HG02588 (cell line): ENCODE data around the gene FUT7.

Experiments
- ATAC-seq: cut with Tn5 transposase; IDR thresholded peaks from one replicate; pipeline ENCODE4 v1.9.1; 2021; ENCODE audit warnings: mild to moderate bottlenecking, moderate library complexity; ENCODE audit not compliant: unreplicated experiment

FUT7 gene

GRCh38 chr9:136985027-136985602 lies 46.8 kb downstream of the FUT7 start:
- no peak for ATAC-seq

DNA sequence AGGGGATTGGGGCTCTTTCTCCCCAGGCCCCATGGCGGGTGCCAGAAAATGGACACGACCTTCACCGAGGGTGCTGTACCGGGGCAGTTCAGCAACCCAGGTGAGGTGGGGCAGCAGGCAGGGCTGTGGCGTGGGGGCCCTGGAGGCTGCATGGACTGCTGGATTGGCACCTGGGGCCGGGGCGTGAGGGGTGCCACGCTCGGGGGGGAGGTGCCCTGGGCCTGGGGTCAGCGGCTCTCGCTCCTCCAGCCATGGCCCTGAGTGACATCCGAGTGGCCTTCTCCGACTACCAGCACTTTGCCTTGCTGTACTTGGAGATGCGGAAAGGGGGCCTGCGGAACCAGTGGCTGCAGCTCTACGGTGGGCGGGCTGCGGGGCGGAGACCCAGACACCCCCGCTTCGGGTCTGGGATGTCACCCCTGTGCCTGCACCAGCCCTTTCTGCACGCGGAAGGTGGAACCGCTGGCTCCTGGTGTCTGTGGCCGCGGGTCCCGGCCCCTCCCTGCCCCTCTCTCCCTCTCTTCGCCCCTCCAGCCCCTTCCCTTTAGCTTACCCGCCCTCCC lies 47.3 kb downstream of the FUT7 start:
- no peak for ATAC-seq

GRCh38 chr9:136983656-136984314 lies 48.1 kb downstream of the FUT7 start:
- ATAC-seq = no peak

DNA sequence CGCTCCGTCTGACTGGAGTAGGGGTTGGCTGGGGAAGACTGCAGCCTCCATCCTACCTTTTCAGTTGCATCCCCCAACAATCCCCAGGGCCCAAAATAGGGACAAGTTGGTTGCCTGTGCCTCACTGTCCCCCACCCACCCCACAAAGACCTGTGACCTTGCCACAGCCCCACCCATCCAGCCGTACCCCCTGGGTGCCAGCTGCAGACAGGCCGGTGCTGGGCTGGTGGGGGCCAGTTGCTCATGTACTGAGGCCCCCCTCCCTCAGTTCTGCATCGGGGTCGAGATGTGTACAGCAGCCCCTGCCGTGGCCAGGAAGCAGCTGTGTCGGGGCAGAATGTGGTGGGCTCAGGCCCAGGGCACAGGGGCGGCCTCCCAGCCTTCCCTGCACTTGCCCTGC lies 48.7 kb downstream of the FUT7 start:
- no peak for ATAC-seq

DNA sequence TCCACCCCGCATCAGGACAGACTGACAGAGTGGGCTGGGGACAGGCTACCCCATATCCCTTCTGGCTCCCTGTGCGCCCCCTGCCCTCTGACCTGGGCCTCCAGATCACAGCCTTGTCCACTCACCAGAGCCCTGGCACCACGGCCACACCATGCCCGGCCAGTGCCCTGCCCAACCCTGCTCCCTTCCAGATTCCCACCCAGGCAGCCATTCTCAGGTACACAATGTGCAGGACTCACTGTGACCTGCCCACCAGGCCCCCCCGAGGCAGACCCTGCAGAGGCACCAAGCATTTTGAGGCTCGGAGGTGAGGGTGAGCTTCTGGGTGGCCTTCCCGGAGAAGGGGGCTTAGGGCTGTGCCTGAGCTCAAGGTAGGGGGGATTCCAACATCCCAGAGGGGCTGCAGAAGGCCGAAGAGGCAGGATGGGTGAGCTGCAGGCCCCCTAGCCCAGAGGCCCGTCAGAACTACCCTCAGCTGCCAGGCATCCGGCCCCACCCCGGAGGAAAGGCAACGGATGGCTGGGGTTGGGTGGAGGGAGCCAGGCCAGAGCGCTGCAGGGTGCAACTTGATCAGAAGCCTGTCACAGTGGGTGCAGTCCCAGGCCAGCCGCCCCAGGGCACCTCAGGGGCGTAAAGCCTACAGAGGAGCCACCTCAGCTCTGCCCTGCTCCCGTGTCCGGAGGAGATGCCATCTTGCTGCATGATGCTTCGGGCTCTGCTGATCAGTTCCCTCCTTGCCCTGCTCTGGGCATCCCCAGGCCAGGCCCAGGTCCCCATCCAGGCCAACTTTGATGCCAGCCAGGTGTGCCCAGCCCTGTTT lies 49.4 kb downstream of the FUT7 start, which contains the start of gene LCNL1:
Gene LCNL1, plus strand, starts transcription at position 762 of the 820 bp plus-strand sequence. CDS start 594 bp downstream, outside the sequence.
- ATAC-seq = no peak

DNA sequence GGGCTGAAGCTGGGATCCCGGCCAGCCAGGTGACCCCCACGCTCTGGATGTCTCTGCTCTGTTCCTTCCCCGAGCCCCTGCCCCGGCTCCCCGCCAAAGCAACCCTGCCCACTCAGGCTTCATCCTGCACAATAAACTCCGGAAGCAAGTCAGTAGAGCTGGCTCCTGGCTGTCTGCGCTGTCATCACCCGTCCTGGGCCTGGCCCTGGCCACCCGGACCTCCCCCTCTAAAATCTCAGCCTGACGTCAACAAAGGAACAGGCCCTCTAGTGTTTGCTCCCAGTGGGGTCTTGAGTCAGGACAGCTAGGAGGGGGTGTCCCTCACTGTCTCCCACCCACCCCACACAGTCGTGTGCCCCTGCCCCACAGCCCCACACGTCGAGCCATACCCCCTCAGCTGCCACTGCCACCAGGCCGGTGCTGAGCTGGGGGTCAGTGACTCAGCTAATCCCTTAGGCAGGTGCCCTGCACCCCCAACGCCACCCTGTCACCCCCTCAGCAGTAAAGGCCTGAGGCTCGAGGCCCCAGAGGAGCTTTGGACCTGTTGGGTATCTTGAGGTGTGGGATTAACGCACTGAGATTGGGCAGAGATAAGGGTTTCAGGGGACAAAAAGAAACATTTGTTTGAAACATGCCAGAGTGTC lies 50.2 kb downstream of the FUT7 start:
- no peak for ATAC-seq

- ATAC-seq = no peak
Observed at GRCh38 chr9:136980669-136981478, 51.0 kb downstream of the FUT7 start.
